Measurements from ENCODE around the gene ZNF275. TPM values are rescaled to one million over a fixed set of nuclear protein-coding genes. Genes with fewer than 3 reads are reported as not detected.
"Not testable (repeated sequence)": the region's sequence is repeated elsewhere in the genome, so short reads cannot be mapped to it uniquely, and the experiment has no call there.

The ZNF275 gene
- total and polyA plus RNA-seq, 2 donors (not counting 1 experiment from before 2014, with no cell fraction given), result 8.8 to 17.6 TPM

DNA sequence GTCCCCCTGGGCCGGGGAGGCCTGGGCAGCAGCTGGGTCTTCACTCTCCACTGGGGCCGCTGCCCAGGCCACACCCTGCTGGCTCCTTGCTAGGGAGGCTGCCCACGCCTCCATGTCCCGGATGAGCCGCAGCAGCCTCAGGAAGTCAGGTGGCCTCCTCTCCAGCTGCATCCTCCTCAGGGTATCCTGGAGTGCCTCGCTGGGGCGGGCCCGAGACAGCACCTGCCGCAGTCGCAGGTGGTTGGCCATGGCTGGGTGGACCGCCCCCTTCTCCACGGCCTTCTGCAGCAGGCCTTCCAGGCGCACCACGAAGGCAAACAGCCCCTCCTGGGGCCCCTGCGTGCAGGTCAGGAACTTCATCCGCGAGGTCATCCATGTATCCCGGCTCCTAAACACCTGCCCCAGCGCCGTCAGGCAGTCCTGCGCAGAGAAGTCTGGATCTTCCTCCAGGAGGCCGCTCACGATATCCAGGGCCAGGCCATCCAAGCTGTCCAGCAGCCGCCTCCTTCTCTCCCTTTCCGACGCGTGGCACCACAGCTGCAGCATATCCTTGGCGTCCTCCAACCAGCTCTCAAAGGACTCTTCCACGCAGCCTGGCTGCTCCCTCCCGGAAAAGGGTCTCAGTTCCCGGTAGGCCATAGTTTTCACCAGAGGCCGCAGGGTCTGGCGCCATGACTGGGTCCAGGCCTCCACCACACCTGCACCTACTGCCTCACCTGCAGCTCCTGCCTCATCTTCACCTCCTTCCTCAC lies 14.5 kb upstream of the ZNF275 start:
- no peak overlapping the region for H3K4me2 ChIP-seq (replicated peaks; ENCODE audit: low read depth, low read length, poor library complexity, severe bottlenecking)
- H3K4me3 ChIP-seq (ENCODE audit: control extremely low read depth in 1 of 5, extremely low read depth in 1 of 5, insufficient read depth in 1 of 5, low read depth in 2 of 5, low read length in 4 of 5), result no peak overlapping the region
- H3K36me3 ChIP-seq (replicated peaks in 1 of 2; ENCODE audit: control extremely low read depth in 1 of 2, control insufficient read depth in 1 of 2, extremely low read depth in 1 of 2, insufficient read depth in 2 of 2, low read length in 1 of 2), result no peaks in the 10 kb centered on the region
- Mint-ChIP-seq H3K4me1 (no peaks in the 10 kb centered on the region), H3K27me3 (peaks cover 12% of the 10 kb centered on the region), H3K9me3 (ENCODE audit: insufficient read depth) (no peaks in the 10 kb centered on the region), H3K27ac (no peak overlapping the region), H3K4me3 (no peak overlapping the region)
- peaks cover 0 to 4% (median 0%) of the 10 kb centered on the region in 4 experiments for H3K27me3 ChIP-seq (replicated peaks in 1 of 4; ENCODE audit: control extremely low read depth in 1 of 4, control insufficient read depth in 3 of 4, insufficient read depth in 4 of 4, low read length in 3 of 4)
- ATAC-seq (ENCODE audit: low read depth), result no peak
- no peak overlapping the region for H2AFZ ChIP-seq (ENCODE audit: insufficient read depth, low read depth, low read length, poor library complexity, severe bottlenecking)
- WGBS (ENCODE audit: insufficient coverage), result 78% methylated on average over 26 of the region's 33 CpGs
- no peaks in the 10 kb centered on the region for H3K4me1 ChIP-seq (ENCODE audit: control insufficient read depth in 2 of 2, insufficient read depth in 2 of 2, low read length in 2 of 2)
- no peak overlapping the region for H3K9ac ChIP-seq (ENCODE audit: low read length)
- H3K27ac ChIP-seq (ENCODE audit: low read length in 2 of 2), result no peak overlapping the region
- H4K20me1 ChIP-seq (ENCODE audit: control insufficient read depth, insufficient read depth, low read length, poor library complexity, severe bottlenecking), result no peaks in the 10 kb centered on the region
- intact Hi-C loops (cut with micrococcal nuclease), result no loop called here
- no peaks in the 10 kb centered on the region for H3K9me3 ChIP-seq (ENCODE audit: control extremely low read depth in 1 of 3, control insufficient read depth in 2 of 3, insufficient read depth in 1 of 3, low read length in 2 of 3)
- H3K79me2 ChIP-seq (ENCODE audit: control insufficient read depth, insufficient read depth, low read length), result no peaks in the 10 kb centered on the region
- ChIA-PET POLR2A (no interaction called here), CTCF (no interaction called here)
- no peak for DNase-seq
- no peak for TF ChIP-seq CTCF (IDR thresholded peaks at IDR 0.05)

GRCh38 chrX:153320047-153320443 lies 13.9 kb upstream of the ZNF275 start:
- H3K4me2 ChIP-seq (replicated peaks; ENCODE audit: low read depth, low read length, poor library complexity, severe bottlenecking); H3K79me2 ChIP-seq (ENCODE audit: control insufficient read depth, insufficient read depth, low read length); H3K4me3 ChIP-seq (ENCODE audit: control extremely low read depth in 1 of 5, extremely low read depth in 1 of 5, insufficient read depth in 1 of 5, low read depth in 2 of 5, low read length in 4 of 5); H2AFZ ChIP-seq (ENCODE audit: insufficient read depth, low read depth, low read length, poor library complexity, severe bottlenecking); POLR2A ChIA-PET; H4K20me1 ChIP-seq (ENCODE audit: control insufficient read depth, insufficient read depth, low read length, poor library complexity, severe bottlenecking); DNase-seq; H3K27ac ChIP-seq (ENCODE audit: low read length in 2 of 2); H3K9ac ChIP-seq (ENCODE audit: low read length); H3K27ac Mint-ChIP-seq; CTCF ChIA-PET; H3K9me3 Mint-ChIP-seq (ENCODE audit: insufficient read depth); H3K4me1 ChIP-seq (ENCODE audit: control insufficient read depth in 2 of 2, insufficient read depth in 2 of 2, low read length in 2 of 2); H3K27me3 ChIP-seq (replicated peaks in 1 of 4; ENCODE audit: control extremely low read depth in 1 of 4, control insufficient read depth in 3 of 4, insufficient read depth in 4 of 4, low read length in 3 of 4); H3K36me3 ChIP-seq (replicated peaks in 1 of 2; ENCODE audit: control extremely low read depth in 1 of 2, control insufficient read depth in 1 of 2, extremely low read depth in 1 of 2, insufficient read depth in 2 of 2, low read length in 1 of 2); intact Hi-C loops (cut with micrococcal nuclease); H3K4me3 Mint-ChIP-seq; H3K9me3 ChIP-seq (ENCODE audit: control extremely low read depth in 1 of 3, control insufficient read depth in 2 of 3, insufficient read depth in 1 of 3, low read length in 2 of 3); H3K4me1 Mint-ChIP-seq; ATAC-seq (ENCODE audit: low read depth): not testable (repeated sequence)
- H3K27me3 Mint-ChIP-seq, result peaks cover 17% of the 10 kb centered on the region
- no CpG with 5 or more reads among the region's 1 CpG for WGBS (ENCODE audit: insufficient coverage)
